SK-N-SH treated with all-trans-retinoic acid at 6 μM for 48 hours (cell line): Measurements from ENCODE around the gene NTSR2.

Experiments
- ARNTL ChIP-seq: fragments of 450-650 bp; formaldehyde crosslinking; IDR thresholded peaks from 2 replicates; pipeline ENCODE4 v1.5.0; 2020; ENCODE audit warnings: low read depth, mild to moderate bottlenecking, moderate library complexity, borderline replicate concordance
- CSDC2 ChIP-seq: fragments of 250-450 bp; sonication (Bioruptor Pico); IDR thresholded peaks from 2 replicates; pipeline ENCODE4 v1.5.0; 2020; ENCODE audit warnings: mild to moderate bottlenecking, moderate library complexity
- ESRRG ChIP-seq: fragments of 250-450 bp; sonication (Bioruptor Pico); IDR thresholded peaks from 2 replicates; pipeline ENCODE4 v1.6.1; 2021; ENCODE audit warnings: mild to moderate bottlenecking
- RARB ChIP-seq: fragments of 250-450 bp; sonication (Bioruptor Pico); IDR thresholded peaks from 2 replicates; pipeline ENCODE4 v1.8.0; 2021; ENCODE audit warnings: mild to moderate bottlenecking, moderate library complexity
- SNAI2 ChIP-seq: fragments of 250-450 bp; sonication (Bioruptor Pico); IDR thresholded peaks from 2 replicates; pipeline ENCODE4 v1.5.0; 2020; ENCODE audit warnings: mild to moderate bottlenecking, moderate library complexity
- TCF4 ChIP-seq: fragments of 250-450 bp; sonication (Bioruptor Pico); IDR thresholded peaks from 2 replicates; pipeline ENCODE4 v1.8.0; 2021; ENCODE audit warnings: mild to moderate bottlenecking, moderate library complexity, borderline replicate concordance
- ZC3H10 ChIP-seq: fragments of 250-450 bp; sonication (Bioruptor Pico); IDR thresholded peaks from 2 replicates; pipeline ENCODE4 v1.5.1; 2021; ENCODE audit warnings: mild to moderate bottlenecking, moderate library complexity
- ZFP3 ChIP-seq: fragments of 250-450 bp; sonication (Bioruptor Pico); IDR thresholded peaks from 2 replicates; pipeline ENCODE4 v1.5.0; 2020; ENCODE audit warnings: mild to moderate bottlenecking, moderate library complexity
- ZFP30 ChIP-seq: fragments of 450-650 bp; formaldehyde crosslinking; IDR thresholded peaks from 2 replicates; pipeline ENCODE4 v1.5.0; 2022; ENCODE audit warnings: mild to moderate bottlenecking, moderate library complexity
- ZNF70 ChIP-seq: fragments of 450-650 bp; formaldehyde crosslinking; IDR thresholded peaks from 2 replicates; pipeline ENCODE4 v1.5.0; 2020; ENCODE audit warnings: mild to moderate bottlenecking, moderate library complexity
- TF ChIP-seq, protein P1 (sequence below): fragments of 250-450 bp; sonication (Bioruptor Pico); IDR thresholded peaks from 2 replicates; pipeline ENCODE4 v1.8.0; 2021; ENCODE audit warnings: low read depth, mild to moderate bottlenecking, moderate library complexity, borderline replicate concordance
- TF ChIP-seq, protein P2 (sequence below): fragments of 250-450 bp; sonication (Bioruptor Pico); IDR thresholded peaks from 2 replicates; pipeline ENCODE4 v1.8.0; 2020; ENCODE audit warnings: mild to moderate bottlenecking, moderate library complexity, borderline replicate concordance
- TF ChIP-seq, protein P3 (sequence below): fragments of 250-450 bp; sonication (Bioruptor Pico); IDR thresholded peaks from 2 replicates; pipeline ENCODE4 v1.5.1; 2020; ENCODE audit warnings: low read depth, mild to moderate bottlenecking, moderate library complexity

DNA sequence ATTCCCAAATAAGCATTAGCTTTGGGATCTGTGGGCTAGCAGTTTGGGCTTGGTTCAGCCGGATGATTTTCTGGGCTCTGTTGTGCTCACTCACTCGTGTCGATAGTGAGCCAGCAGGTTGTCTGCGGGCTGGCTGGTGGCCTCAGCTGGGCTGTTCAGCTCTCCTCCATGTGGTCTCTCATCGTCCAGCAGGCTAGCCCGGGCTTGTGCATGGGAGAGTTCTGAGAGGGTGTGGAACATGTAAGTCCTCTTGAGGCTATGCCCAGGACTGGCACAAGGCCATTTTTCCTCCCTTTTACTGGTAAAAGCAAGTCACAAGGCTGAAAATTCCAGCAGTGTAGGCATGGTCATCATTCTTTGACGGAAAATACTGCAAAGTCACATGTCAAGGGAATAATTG lies 38.5 kb downstream of the NTSR2 start:
- TF ChIP-seq ZNF70 (CRISPR knock-in tag) (no peak), ARNTL (CRISPR knock-in tag) (no peak), ZFP3 (CRISPR knock-in tag) (no peak), ZFP30 (CRISPR knock-in tag) (no peak), RARB (CRISPR knock-in tag) (no peak), SNAI2 (CRISPR knock-in tag) (no peak), TCF4 (CRISPR knock-in tag) (no peak), ZC3H10 (CRISPR knock-in tag) (no peak), ESRRG (CRISPR knock-in tag) (no peak), CSDC2 (no peak)
- TF ChIP-seq, protein P1, sequence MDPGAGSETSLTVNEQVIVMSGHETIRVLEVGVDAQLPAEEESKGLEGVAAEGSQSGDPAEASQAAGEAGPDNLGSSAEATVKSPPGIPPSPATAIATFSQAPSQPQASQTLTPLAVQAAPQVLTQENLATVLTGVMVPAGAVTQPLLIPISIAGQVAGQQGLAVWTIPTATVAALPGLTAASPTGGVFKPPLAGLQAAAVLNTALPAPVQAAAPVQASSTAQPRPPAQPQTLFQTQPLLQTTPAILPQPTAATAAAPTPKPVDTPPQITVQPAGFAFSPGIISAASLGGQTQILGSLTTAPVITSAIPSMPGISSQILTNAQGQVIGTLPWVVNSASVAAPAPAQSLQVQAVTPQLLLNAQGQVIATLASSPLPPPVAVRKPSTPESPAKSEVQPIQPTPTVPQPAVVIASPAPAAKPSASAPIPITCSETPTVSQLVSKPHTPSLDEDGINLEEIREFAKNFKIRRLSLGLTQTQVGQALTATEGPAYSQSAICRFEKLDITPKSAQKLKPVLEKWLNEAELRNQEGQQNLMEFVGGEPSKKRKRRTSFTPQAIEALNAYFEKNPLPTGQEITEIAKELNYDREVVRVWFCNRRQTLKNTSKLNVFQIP, result no peak
- TF ChIP-seq, protein P2, sequence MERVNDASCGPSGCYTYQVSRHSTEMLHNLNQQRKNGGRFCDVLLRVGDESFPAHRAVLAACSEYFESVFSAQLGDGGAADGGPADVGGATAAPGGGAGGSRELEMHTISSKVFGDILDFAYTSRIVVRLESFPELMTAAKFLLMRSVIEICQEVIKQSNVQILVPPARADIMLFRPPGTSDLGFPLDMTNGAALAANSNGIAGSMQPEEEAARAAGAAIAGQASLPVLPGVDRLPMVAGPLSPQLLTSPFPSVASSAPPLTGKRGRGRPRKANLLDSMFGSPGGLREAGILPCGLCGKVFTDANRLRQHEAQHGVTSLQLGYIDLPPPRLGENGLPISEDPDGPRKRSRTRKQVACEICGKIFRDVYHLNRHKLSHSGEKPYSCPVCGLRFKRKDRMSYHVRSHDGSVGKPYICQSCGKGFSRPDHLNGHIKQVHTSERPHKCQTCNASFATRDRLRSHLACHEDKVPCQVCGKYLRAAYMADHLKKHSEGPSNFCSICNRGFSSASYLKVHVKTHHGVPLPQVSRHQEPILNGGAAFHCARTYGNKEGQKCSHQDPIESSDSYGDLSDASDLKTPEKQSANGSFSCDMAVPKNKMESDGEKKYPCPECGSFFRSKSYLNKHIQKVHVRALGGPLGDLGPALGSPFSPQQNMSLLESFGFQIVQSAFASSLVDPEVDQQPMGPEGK, result no peak
- TF ChIP-seq, protein P3, sequence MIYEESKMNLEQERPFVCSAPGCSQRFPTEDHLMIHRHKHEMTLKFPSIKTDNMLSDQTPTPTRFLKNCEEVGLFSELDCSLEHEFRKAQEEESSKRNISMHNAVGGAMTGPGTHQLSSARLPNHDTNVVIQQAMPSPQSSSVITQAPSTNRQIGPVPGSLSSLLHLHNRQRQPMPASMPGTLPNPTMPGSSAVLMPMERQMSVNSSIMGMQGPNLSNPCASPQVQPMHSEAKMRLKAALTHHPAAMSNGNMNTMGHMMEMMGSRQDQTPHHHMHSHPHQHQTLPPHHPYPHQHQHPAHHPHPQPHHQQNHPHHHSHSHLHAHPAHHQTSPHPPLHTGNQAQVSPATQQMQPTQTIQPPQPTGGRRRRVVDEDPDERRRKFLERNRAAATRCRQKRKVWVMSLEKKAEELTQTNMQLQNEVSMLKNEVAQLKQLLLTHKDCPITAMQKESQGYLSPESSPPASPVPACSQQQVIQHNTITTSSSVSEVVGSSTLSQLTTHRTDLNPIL, result no peak
